Adipocyte (in vitro differentiated cells): ENCODE results near the gene CTRB2.

ENCODE experiments used
- DNase-seq: peaks from one replicate; pipeline ENCODE4 v3.0.0-alpha.2; 2015; ENCODE audit warnings: low read depth
- H3K27me3 ChIP-seq: replicated peaks from 2 replicates; pipeline ENCODE4 v1.7.0; 2013; ENCODE audit warnings: mild to moderate bottlenecking, low read length, moderate library complexity; ENCODE audit not compliant: control insufficient read depth, insufficient read depth
- H3K36me3 ChIP-seq: 2 replicates; pipeline ENCODE4 v1.7.0; 2013; ENCODE audit warnings: low read length, mild to moderate bottlenecking, moderate library complexity; ENCODE audit not compliant: control insufficient read depth, insufficient read depth, severe bottlenecking
- H3K4me1 ChIP-seq: 2 replicates; pipeline ENCODE4 v1.7.0; 2013; ENCODE audit warnings: mild to moderate bottlenecking, low read length, moderate library complexity; ENCODE audit not compliant: control insufficient read depth, insufficient read depth
- H3K4me3 ChIP-seq: 2 replicates; pipeline ENCODE4 v1.7.0; 2013; ENCODE audit warnings: mild to moderate bottlenecking, low read length, moderate library complexity
- H3K9ac ChIP-seq: 2 replicates; pipeline ENCODE4 v1.7.0; 2013; ENCODE audit warnings: mild to moderate bottlenecking, low read length, moderate library complexity
- H3K9me3 ChIP-seq: 2 replicates; pipeline ENCODE4 v1.7.0; 2013; ENCODE audit warnings: mild to moderate bottlenecking, low read length, moderate library complexity; ENCODE audit not compliant: control insufficient read depth

The CTRB2 gene

DNA sequence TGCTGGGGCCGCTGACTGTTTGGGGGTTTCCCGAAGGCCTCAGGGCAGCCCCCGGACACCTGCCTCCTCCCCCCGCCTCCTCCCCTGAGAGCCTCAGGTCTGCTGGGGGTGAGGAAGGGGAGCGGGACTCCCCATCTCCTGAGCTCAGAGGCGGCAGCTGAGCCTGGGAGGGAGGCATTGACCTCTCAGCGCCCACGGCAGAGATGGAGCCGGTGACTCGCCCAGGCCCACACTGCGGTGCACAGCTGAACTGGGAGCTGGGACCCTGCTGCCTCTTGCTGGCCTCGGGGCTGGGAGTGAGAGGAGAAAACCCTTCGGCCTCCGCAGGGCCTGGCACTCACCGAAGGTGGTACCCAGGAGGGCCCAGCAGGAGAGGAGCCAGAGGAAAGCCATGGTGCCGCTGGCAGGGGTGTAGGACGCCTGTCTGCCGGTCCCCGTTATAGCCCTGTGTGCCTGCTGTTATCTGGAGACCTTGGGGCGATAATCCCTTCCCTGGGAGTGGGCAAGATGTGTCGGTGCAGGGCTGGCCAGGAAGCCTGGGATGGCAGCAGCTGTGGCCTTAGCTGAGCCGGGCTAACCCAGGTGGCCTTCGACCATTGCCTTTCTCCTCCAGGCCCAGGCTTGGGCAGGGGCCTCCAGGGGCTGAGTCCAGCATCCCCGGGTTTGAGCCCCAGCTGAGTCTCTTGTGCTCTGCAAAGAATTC is at the start of gene CTRB2:
Gene CTRB2, minus strand, starts transcription at position 413 of the 703 bp plus-strand sequence. Its CDS starts 20 bp downstream, at position 393.
- Histone ChIP-seq H3K36me3 (no peaks in the 10 kb centered on the region), H3K9ac (no peak within 1 kb of the TSS), H3K9me3 (no peaks in the 10 kb centered on the region), H3K4me1 (no peaks in the 10 kb centered on the region), H3K4me3 (no peak within 1 kb of the TSS), H3K27me3 (peaks cover under 1% of the 10 kb centered on the region)
- DNase-seq, result no peak

- no peak for DNase-seq
- H3K4me1 ChIP-seq, result peaks cover 58% of the 10 kb centered on the region
- no peaks in the 10 kb centered on the region for H3K36me3 ChIP-seq
- H3K4me3 ChIP-seq, result no peak overlapping the region
- no peaks in the 10 kb centered on the region for H3K27me3 ChIP-seq
- no peaks in the 10 kb centered on the region for H3K9me3 ChIP-seq
- peak overlapping the region; percentile 60 for H3K9ac ChIP-seq
Observed at GRCh38 chr16:75256059-75256571, 49.2 kb upstream of the CTRB2 start.

GRCh38 chr16:75254359-75254837 is 47.4 kb upstream of the CTRB2 start:
- Histone ChIP-seq H3K4me1 (peaks cover 68% of the 10 kb centered on the region), H3K36me3 (no peaks in the 10 kb centered on the region), H3K9me3 (no peaks in the 10 kb centered on the region), H3K4me3 (no peak overlapping the region), H3K27me3 (no peaks in the 10 kb centered on the region), H3K9ac (peak overlapping the region; percentile 82)
- peak; percentile 76 for DNase-seq

GRCh38 chr16:75252946-75253911 is 46.3 kb upstream of the CTRB2 start:
- Histone ChIP-seq H3K9ac (peak overlapping the region; percentile 82), H3K4me3 (peak overlapping the region; percentile 56), H3K9me3 (no peaks in the 10 kb centered on the region), H3K27me3 (no peaks in the 10 kb centered on the region), H3K4me1 (peaks cover 80% of the 10 kb centered on the region), H3K36me3 (no peaks in the 10 kb centered on the region)
- peak; percentile 85 for DNase-seq

GRCh38 chr16:75252049-75252864 is 45.3 kb upstream of the CTRB2 start:
- Histone ChIP-seq H3K9me3 (no peaks in the 10 kb centered on the region), H3K27me3 (no peaks in the 10 kb centered on the region), H3K4me1 (peaks cover 82% of the 10 kb centered on the region), H3K36me3 (no peaks in the 10 kb centered on the region), H3K4me3 (peak overlapping the region; percentile 63), H3K9ac (peak overlapping the region; percentile 82)
- no peak for DNase-seq

- DNase-seq, result peak; percentile 94
- peak within 1 kb of the TSS; percentile 90 for H3K9ac ChIP-seq
- no peaks in the 10 kb centered on the region for H3K9me3 ChIP-seq
- peak within 1 kb of the TSS; percentile 91 for H3K4me3 ChIP-seq
- no peaks in the 10 kb centered on the region for H3K27me3 ChIP-seq
- H3K4me1 ChIP-seq, result peaks cover 82% of the 10 kb centered on the region
- no peaks in the 10 kb centered on the region for H3K36me3 ChIP-seq
Observed at GRCh38 chr16:75251280-75252048, 44.5 kb upstream of the CTRB2 start, which contains the start of gene BCAR1. Gene BCAR1 (minus strand): TSS chr16:75251624. CDS start chr16:75251482, 142 bp downstream.

DNA sequence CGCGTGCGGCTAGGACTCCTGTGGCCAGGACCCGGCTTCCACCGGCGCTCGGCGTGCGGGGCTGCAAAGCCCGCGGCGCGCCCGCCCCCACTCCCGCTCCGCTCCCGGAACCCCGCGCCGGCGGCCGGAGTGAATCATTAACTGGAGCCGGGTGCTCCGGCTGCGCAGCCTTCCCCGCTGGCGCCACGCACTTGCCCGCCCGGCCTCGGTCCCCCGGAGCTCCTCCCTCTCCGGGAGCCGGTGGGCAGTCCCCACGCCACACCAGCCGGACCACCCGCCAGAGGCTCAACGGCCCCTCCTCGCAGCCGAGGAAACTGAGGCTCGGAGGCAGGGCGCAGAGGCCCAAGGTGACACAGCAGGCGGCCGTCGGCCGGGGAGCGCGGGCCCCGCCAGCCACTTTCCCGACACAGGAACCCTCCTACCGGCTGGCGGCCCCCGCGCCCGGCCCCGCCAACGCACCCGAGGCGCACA is 43.9 kb upstream of the CTRB2 start:
- H3K4me1 ChIP-seq, result peaks cover 82% of the 10 kb centered on the region
- peak overlapping the region; percentile 91 for H3K4me3 ChIP-seq
- H3K9me3 ChIP-seq, result no peaks in the 10 kb centered on the region
- H3K27me3 ChIP-seq, result no peaks in the 10 kb centered on the region
- H3K9ac ChIP-seq, result peak overlapping the region; percentile 90
- peak; percentile 78 for DNase-seq
- no peaks in the 10 kb centered on the region for H3K36me3 ChIP-seq

DNA sequence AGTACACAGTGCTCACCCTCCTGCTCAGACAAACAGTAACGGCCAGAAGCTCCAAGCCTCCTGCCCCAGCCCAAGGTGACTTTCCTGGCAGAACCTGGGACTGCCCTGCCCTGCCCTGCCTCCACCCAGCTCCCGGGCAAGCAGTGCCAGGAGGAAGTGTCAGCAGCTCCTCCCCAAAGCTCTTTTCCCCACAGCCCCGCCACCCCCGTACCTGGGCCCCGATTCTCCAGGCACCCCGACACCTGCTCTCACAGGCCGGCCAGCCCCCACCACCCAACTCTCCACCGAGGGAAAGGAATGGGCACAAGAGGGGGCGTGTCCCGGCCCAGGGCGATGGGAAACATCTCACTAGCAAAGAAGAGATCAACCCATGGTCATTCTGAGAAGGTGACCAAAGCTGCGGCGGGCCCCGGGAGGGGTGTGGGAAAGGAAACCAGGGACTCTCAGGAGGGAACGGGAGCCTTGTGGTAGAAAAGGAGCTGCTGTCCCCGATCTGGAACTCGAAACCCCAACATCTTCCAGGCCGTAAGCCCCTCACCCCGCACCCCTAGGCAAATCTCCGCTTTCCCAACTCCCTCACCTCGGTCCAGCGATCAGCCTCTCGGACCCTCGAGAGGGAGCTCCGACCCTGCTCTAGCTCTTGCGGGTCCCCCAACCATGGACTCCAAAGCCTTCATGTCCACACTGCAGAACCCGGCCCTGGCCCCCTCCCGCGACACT is 43.3 kb upstream of the CTRB2 start:
- H3K36me3 ChIP-seq, result no peaks in the 10 kb centered on the region
- H3K4me3 ChIP-seq, result peak overlapping the region; percentile 91
- H3K9ac ChIP-seq, result peak overlapping the region; percentile 90
- no peaks in the 10 kb centered on the region for H3K27me3 ChIP-seq
- peaks cover 87% of the 10 kb centered on the region for H3K4me1 ChIP-seq
- DNase-seq, result peak; percentile 59
- H3K9me3 ChIP-seq, result no peaks in the 10 kb centered on the region

DNA sequence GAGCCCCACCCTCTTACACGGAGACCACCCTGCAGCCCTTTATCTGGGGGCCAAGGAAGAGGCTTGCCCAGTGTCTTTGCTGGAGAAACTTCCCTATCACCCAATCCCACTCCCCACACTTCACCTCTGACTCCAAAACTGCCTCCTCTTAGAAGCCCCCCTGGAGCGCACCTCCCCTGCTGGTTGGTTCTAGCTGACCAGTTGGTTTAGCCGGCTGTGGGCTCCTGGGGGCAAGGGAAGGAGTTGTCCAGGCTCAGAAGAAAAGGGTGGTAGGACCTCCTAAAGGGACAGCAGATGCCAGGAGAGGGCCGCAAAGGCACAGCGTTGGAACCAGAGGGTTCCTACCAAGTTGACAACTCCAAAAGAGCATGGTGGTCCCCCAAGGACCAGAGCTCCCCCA is 42.5 kb upstream of the CTRB2 start:
- H3K4me3 ChIP-seq, result peak overlapping the region; percentile 91
- no peaks in the 10 kb centered on the region for H3K27me3 ChIP-seq
- no peaks in the 10 kb centered on the region for H3K36me3 ChIP-seq
- no peaks in the 10 kb centered on the region for H3K9me3 ChIP-seq
- DNase-seq, result no peak
- peaks cover 88% of the 10 kb centered on the region for H3K4me1 ChIP-seq
- H3K9ac ChIP-seq, result peak overlapping the region; percentile 51
